ENCODE data around the gene NAGK.

NAGK gene

DNA sequence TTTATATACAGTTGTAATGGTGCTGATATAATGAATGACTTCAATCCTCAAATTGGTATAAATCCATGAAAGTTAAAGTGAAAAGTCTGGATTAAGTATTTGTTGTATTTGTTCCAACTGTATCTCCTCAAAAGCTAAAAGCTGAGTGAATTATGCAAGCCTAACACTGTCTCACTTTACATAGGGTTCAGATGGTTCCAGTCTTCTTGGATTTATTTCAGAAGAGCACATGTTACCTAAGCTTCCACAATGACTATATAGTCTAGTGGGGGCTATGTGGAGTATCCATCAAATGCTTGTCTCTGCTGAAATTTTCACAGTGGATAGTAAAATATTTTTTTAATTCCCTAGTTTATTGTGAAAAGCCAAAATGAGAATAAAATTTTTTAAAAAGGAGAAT, 48.6 kb downstream of the NAGK start:
- Histone ChIP-seq H4K91ac (ENCODE audit: low read depth, low read length, poor library complexity) (no peak overlapping the region), H3K18ac (ENCODE audit: low read length) (no peak overlapping the region), H3K23ac (ENCODE audit: low read depth, low read length, poor library complexity) (no peak overlapping the region), H2BK12ac (ENCODE audit: low read length) (no peak overlapping the region), H4K8ac (ENCODE audit: low read depth, low read length) (no peak overlapping the region), H3K4me3 (ENCODE audit: low read length in 2 of 2) (no peak overlapping the region), H3K9me3 (replicated peaks in 1 of 2; ENCODE audit: control insufficient read depth in 2 of 2, insufficient read depth in 1 of 2, low read depth in 1 of 2, low read length in 2 of 2) (peaks cover 0 to 3% of the 10 kb centered on the region in 2 donors), H3K79me1 (ENCODE audit: low read depth, low read length) (no peaks in the 10 kb centered on the region), H3K27ac (replicated peaks; ENCODE audit: low read length) (no peak overlapping the region), H2AK5ac (ENCODE audit: low read depth, low read length) (no peak overlapping the region), H3K14ac (ENCODE audit: low read length) (no peak overlapping the region), H3K9ac (ENCODE audit: low read depth, low read length, poor library complexity) (no peak overlapping the region), H3K4me2 (ENCODE audit: insufficient read depth, low read length, poor library complexity, severe bottlenecking) (no peak overlapping the region), H3K27me3 (ENCODE audit: control insufficient read depth in 3 of 3, insufficient read depth in 3 of 3, low read depth in 1 of 3, low read length in 3 of 3) (no peaks in the 10 kb centered on the region), H2BK120ac (ENCODE audit: low read depth, low read length) (no peak overlapping the region), H3K4ac (ENCODE audit: low read length) (no peak overlapping the region), H2BK5ac (ENCODE audit: low read length) (no peak overlapping the region), H3K36me3 (replicated peaks in 1 of 2; ENCODE audit: control insufficient read depth in 2 of 2, insufficient read depth in 2 of 2, low read length in 2 of 2) (peaks cover 10 to 72% of the 10 kb centered on the region in 2 donors), H2BK15ac (ENCODE audit: low read length) (no peak overlapping the region), H3K4me1 (ENCODE audit: control insufficient read depth in 2 of 2, insufficient read depth in 1 of 2, low read depth in 1 of 2, low read length in 2 of 2) (no peaks in the 10 kb centered on the region), H2AFZ (ENCODE audit: low read length) (no peak overlapping the region)
- DNase-seq (ENCODE audit: low spot score): no peak

DNA sequence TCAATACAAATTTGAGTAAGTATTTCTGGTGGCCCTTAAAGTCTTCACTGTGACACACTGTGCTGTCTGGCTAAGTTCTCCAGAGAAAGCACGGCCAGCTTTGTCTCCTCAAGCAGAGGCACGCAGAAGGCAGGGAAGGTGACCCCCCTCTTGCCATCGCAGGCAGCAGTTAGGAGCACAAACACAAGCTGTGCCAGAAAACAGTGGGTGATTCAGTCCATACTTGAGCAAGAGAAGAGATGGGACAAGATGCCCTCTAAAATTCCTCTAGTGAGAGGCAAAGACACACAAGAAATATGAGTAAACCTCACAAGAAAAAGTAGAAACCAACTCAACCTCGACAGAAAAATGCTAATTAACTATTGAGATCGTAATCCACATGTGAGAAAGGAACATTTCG, 51.7 kb downstream of the NAGK start:
- Histone ChIP-seq H3K4me2 (ENCODE audit: insufficient read depth, low read length, poor library complexity, severe bottlenecking) (no peak overlapping the region), H3K4me1 (ENCODE audit: control insufficient read depth in 2 of 2, insufficient read depth in 1 of 2, low read depth in 1 of 2, low read length in 2 of 2) (no peaks in the 10 kb centered on the region), H4K91ac (ENCODE audit: low read depth, low read length, poor library complexity) (no peak overlapping the region), H3K79me1 (ENCODE audit: low read depth, low read length) (no peaks in the 10 kb centered on the region), H3K27ac (replicated peaks; ENCODE audit: low read length) (no peak overlapping the region), H4K8ac (ENCODE audit: low read depth, low read length) (no peak overlapping the region), H3K18ac (ENCODE audit: low read length) (no peak overlapping the region), H2AFZ (ENCODE audit: low read length) (no peak overlapping the region), H3K36me3 (replicated peaks in 1 of 2; ENCODE audit: control insufficient read depth in 2 of 2, insufficient read depth in 2 of 2, low read length in 2 of 2) (peaks cover 7 to 68% of the 10 kb centered on the region in 2 donors), H2BK15ac (ENCODE audit: low read length) (no peak overlapping the region), H2BK120ac (ENCODE audit: low read depth, low read length) (no peak overlapping the region), H3K9ac (ENCODE audit: low read depth, low read length, poor library complexity) (no peak overlapping the region), H3K4ac (ENCODE audit: low read length) (no peak overlapping the region), H3K9me3 (replicated peaks in 1 of 2; ENCODE audit: control insufficient read depth in 2 of 2, insufficient read depth in 1 of 2, low read depth in 1 of 2, low read length in 2 of 2) (no peaks in the 10 kb centered on the region), H3K14ac (ENCODE audit: low read length) (no peak overlapping the region), H2BK5ac (ENCODE audit: low read length) (no peak overlapping the region), H2BK12ac (ENCODE audit: low read length) (no peak overlapping the region), H3K27me3 (ENCODE audit: control insufficient read depth in 3 of 3, insufficient read depth in 3 of 3, low read depth in 1 of 3, low read length in 3 of 3) (no peaks in the 10 kb centered on the region), H3K4me3 (ENCODE audit: low read length in 2 of 2) (no peak overlapping the region), H3K23ac (ENCODE audit: low read depth, low read length, poor library complexity) (no peak overlapping the region), H2AK5ac (ENCODE audit: low read depth, low read length) (no peak overlapping the region)
- WGBS, 2 donors (ENCODE audit: extremely low coverage in 2 of 2, insufficient read length in 2 of 2, insufficient replicate concordance in 1 of 2): no CpG with 5 or more reads among the region's 6 CpGs
- DNase-seq (ENCODE audit: low spot score): no peak

DNA sequence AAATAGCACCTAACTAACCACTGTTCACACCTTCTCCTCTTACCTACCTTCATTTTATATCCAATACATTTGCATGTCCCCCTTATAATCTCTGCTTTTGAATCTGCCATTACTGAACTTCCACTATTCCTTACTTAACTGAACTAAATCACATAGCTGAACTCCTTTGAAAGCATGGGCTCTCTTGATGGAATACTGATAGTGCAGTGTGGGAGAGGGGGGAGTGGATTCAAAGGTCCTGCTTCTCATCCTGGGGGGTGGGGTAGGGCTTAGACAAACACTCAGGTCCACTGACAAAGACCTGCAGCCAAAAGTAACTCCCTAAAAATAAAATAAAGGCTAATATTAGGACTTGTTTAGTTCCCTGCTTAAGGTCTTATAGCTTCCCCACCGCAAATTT, 53.0 kb downstream of the NAGK start:
- no peak overlapping the region for H3K4me2 ChIP-seq (ENCODE audit: insufficient read depth, low read length, poor library complexity, severe bottlenecking)
- H3K36me3 ChIP-seq (replicated peaks in 1 of 2; ENCODE audit: control insufficient read depth in 2 of 2, insufficient read depth in 2 of 2, low read length in 2 of 2): peaks cover 7 to 68% of the 10 kb centered on the region in 2 donors
- H3K79me1 ChIP-seq (ENCODE audit: low read depth, low read length): no peaks in the 10 kb centered on the region

DNA sequence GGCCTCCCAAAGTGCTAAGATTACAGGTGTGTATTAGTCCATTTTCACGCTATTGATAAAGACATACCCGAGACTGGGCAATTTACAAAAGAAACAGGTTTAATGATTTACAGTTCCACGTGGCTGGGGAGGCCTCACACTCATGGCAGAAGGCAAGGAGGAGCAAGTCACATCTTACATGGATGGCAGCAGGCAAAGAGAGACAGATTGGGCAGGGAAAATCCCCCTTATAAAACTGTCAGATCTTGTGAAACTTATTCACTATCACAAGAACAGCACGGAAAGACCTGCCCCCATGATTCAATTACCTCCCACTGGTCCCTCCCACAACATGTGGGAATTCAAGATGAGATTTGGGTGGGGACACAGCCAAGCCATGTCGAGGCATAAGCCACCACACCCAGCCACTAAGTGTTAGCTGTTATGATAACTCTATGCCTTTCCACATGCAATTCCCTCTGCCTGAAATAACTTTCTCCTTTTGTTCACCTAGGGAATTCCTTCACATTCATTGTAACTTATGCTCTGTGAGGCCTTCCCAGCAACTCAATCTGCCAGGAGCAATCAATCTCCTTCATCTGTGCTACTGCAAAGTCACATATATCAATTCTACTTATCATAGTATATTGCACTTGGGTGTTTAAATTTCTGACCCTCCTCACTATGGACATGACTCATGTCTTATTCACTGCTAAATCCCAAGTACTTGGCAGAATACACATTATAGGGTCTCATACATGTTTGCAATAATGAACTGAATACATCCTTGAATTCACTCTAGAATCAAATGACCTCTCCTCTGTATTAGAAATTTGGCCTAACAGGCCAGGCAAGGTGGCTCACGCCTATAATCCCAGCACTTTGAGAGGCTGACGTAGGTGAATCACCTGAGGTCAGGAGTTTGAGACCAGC, 54.2 kb downstream of the NAGK start:
- no peak overlapping the region for H2BK5ac ChIP-seq (ENCODE audit: low read length)
- no peak overlapping the region for H2BK15ac ChIP-seq (ENCODE audit: low read length)
- no peak overlapping the region for H2AFZ ChIP-seq (ENCODE audit: low read length)
- no peak overlapping the region for H4K91ac ChIP-seq (ENCODE audit: low read depth, low read length, poor library complexity)
- H3K36me3 ChIP-seq (replicated peaks in 1 of 2; ENCODE audit: control insufficient read depth in 2 of 2, insufficient read depth in 2 of 2, low read length in 2 of 2): peaks cover 6 to 57% of the 10 kb centered on the region in 2 donors
- H3K4me1 ChIP-seq (ENCODE audit: control insufficient read depth in 2 of 2, insufficient read depth in 1 of 2, low read depth in 1 of 2, low read length in 2 of 2): no peaks in the 10 kb centered on the region
- H3K18ac ChIP-seq (ENCODE audit: low read length): no peak overlapping the region
- no peak overlapping the region for H3K9ac ChIP-seq (ENCODE audit: low read depth, low read length, poor library complexity)
- no peak for DNase-seq (ENCODE audit: low spot score)
- no peak overlapping the region for H2BK12ac ChIP-seq (ENCODE audit: low read length)
- H3K9me3 ChIP-seq (replicated peaks in 1 of 2; ENCODE audit: control insufficient read depth in 2 of 2, insufficient read depth in 1 of 2, low read depth in 1 of 2, low read length in 2 of 2): no peaks in the 10 kb centered on the region
- no peak overlapping the region for H2AK5ac ChIP-seq (ENCODE audit: low read depth, low read length)
- H3K27ac ChIP-seq (replicated peaks; ENCODE audit: low read length): no peak overlapping the region
- H3K4me2 ChIP-seq (ENCODE audit: insufficient read depth, low read length, poor library complexity, severe bottlenecking): no peak overlapping the region
- H2BK120ac ChIP-seq (ENCODE audit: low read depth, low read length): no peak overlapping the region
- WGBS, 2 donors (ENCODE audit: extremely low coverage in 2 of 2, insufficient read length in 2 of 2, insufficient replicate concordance in 1 of 2): no CpG with 5 or more reads among the region's 7 CpGs
- no peak overlapping the region for H3K14ac ChIP-seq (ENCODE audit: low read length)
- H3K23ac ChIP-seq (ENCODE audit: low read depth, low read length, poor library complexity): no peak overlapping the region
- no peaks in the 10 kb centered on the region for H3K27me3 ChIP-seq (ENCODE audit: control insufficient read depth in 3 of 3, insufficient read depth in 3 of 3, low read depth in 1 of 3, low read length in 3 of 3)
- no peak overlapping the region for H3K4me3 ChIP-seq (ENCODE audit: low read length in 2 of 2)
- H3K4ac ChIP-seq (ENCODE audit: low read length): no peak overlapping the region
- H4K8ac ChIP-seq (ENCODE audit: low read depth, low read length): no peak overlapping the region
- peaks cover 2% of the 10 kb centered on the region for H3K79me1 ChIP-seq (ENCODE audit: low read depth, low read length)

More for the DNA sequence above, 53.0 kb downstream of the NAGK start:
- Histone ChIP-seq H3K9me3 (replicated peaks in 1 of 2; ENCODE audit: control insufficient read depth in 2 of 2, insufficient read depth in 1 of 2, low read depth in 1 of 2, low read length in 2 of 2) (no peaks in the 10 kb centered on the region), H3K18ac (ENCODE audit: low read length) (no peak overlapping the region), H4K91ac (ENCODE audit: low read depth, low read length, poor library complexity) (no peak overlapping the region), H2AK5ac (ENCODE audit: low read depth, low read length) (no peak overlapping the region), H3K4ac (ENCODE audit: low read length) (no peak overlapping the region), H3K4me1 (ENCODE audit: control insufficient read depth in 2 of 2, insufficient read depth in 1 of 2, low read depth in 1 of 2, low read length in 2 of 2) (no peaks in the 10 kb centered on the region), H2BK120ac (ENCODE audit: low read depth, low read length) (no peak overlapping the region), H2AFZ (ENCODE audit: low read length) (no peak overlapping the region), H3K14ac (ENCODE audit: low read length) (no peak overlapping the region), H3K27me3 (ENCODE audit: control insufficient read depth in 3 of 3, insufficient read depth in 3 of 3, low read depth in 1 of 3, low read length in 3 of 3) (no peaks in the 10 kb centered on the region), H2BK12ac (ENCODE audit: low read length) (no peak overlapping the region), H3K23ac (ENCODE audit: low read depth, low read length, poor library complexity) (no peak overlapping the region), H2BK5ac (ENCODE audit: low read length) (no peak overlapping the region), H3K4me3 (ENCODE audit: low read length in 2 of 2) (no peak overlapping the region), H3K9ac (ENCODE audit: low read depth, low read length, poor library complexity) (no peak overlapping the region), H2BK15ac (ENCODE audit: low read length) (no peak overlapping the region), H4K8ac (ENCODE audit: low read depth, low read length) (no peak overlapping the region), H3K27ac (replicated peaks; ENCODE audit: low read length) (no peak overlapping the region)
- no CpG with 5 or more reads among the region's 1 CpG for WGBS, 2 donors (ENCODE audit: extremely low coverage in 2 of 2, insufficient read length in 2 of 2, insufficient replicate concordance in 1 of 2)
- DNase-seq (ENCODE audit: low spot score): no peak
